ENCODE results near the gene SPATA13.
A peak's percentile ranks its signal among the peaks of the same experiment; 100 is the strongest.
"Not testable (repeated sequence)": the region's sequence is repeated elsewhere in the genome, so short reads cannot be mapped to it uniquely, and the experiment has no call there.

The SPATA13 gene
- total RNA-seq, result 56.7 to 150 (median 97.5) reads per million in 18 experiments

- peak; percentile 79 to 85 for DNase-seq
Measured at GRCh38 chr13:24160458-24161009, at the start of gene SPATA13. Gene SPATA13, plus strand, starts transcription at chr13:24160720. Its CDS starts 62,210 bp downstream, at chr13:24222930.

- no peak for DNase-seq
Measured at GRCh38 chr13:24112791-24113190, 47.7 kb upstream of the SPATA13 start.

- no peak for DNase-seq
Measured at GRCh38 chr13:24115671-24116070, 44.8 kb upstream of the SPATA13 start.

GRCh38 chr13:24116131-24116530 lies 44.4 kb upstream of the SPATA13 start:
- no peak for DNase-seq

- DNase-seq, result no peak
Measured at GRCh38 chr13:24118576-24118975, 41.9 kb upstream of the SPATA13 start.

GRCh38 chr13:24119626-24120508 lies 40.7 kb upstream of the SPATA13 start:
- DNase-seq, result no peak

- not testable (repeated sequence) for DNase-seq
Measured at GRCh38 chr13:24122045-24122444, 38.5 kb upstream of the SPATA13 start.

GRCh38 chr13:24122569-24122968 lies 38.0 kb upstream of the SPATA13 start:
- DNase-seq, result no peak

GRCh38 chr13:24123761-24124160 lies 36.8 kb upstream of the SPATA13 start:
- no peak for DNase-seq

- peak; percentile 10 to 12 for DNase-seq
Measured at GRCh38 chr13:24124789-24125476, 35.6 kb upstream of the SPATA13 start.

- DNase-seq, result no peak
Measured at GRCh38 chr13:24127116-24127631, 33.3 kb upstream of the SPATA13 start.

- DNase-seq, result no peak
Measured at GRCh38 chr13:24128112-24128511, 32.4 kb upstream of the SPATA13 start.

GRCh38 chr13:24128962-24129361 lies 31.6 kb upstream of the SPATA13 start:
- DNase-seq, result no peak

- no peak for DNase-seq
Measured at GRCh38 chr13:24129914-24130774, 30.4 kb upstream of the SPATA13 start.

GRCh38 chr13:24131749-24132148 lies 28.8 kb upstream of the SPATA13 start:
- peak in 1 of 2 donors; percentile 23 for DNase-seq

- DNase-seq, result no peak
Measured at GRCh38 chr13:24133021-24133795, 27.3 kb upstream of the SPATA13 start.

- DNase-seq, result no peak
Measured at GRCh38 chr13:24134231-24134630, 26.3 kb upstream of the SPATA13 start.

- DNase-seq, result no peak
Measured at GRCh38 chr13:24134757-24135156, 25.8 kb upstream of the SPATA13 start.

GRCh38 chr13:24135674-24136300 lies 24.7 kb upstream of the SPATA13 start:
- DNase-seq, result no peak

GRCh38 chr13:24138911-24139310 lies 21.6 kb upstream of the SPATA13 start:
- DNase-seq, result no peak
